ENCODE data around the gene KIAA1549.

DNA sequence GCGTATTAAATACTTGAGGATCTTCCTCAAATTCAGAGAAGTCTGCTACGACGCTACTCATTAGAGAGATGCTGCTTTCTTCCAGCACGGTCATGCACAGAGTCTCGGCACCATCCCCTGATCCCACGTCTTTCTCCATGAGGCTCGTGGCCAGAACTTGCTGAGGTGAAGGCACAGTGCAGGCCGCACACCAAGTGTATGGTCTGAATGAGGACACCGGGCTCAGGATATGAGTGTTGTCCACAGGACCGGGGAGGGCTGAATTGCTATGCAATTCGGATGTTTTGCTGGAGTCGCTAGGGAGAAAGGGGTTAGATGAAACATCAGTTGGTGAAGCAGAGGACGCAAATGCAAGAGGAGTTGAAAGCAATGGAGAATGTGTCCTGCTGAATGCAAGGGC is 63.0 kb downstream of the KIAA1549 start:
- TF ChIP-seq, protein P1, sequence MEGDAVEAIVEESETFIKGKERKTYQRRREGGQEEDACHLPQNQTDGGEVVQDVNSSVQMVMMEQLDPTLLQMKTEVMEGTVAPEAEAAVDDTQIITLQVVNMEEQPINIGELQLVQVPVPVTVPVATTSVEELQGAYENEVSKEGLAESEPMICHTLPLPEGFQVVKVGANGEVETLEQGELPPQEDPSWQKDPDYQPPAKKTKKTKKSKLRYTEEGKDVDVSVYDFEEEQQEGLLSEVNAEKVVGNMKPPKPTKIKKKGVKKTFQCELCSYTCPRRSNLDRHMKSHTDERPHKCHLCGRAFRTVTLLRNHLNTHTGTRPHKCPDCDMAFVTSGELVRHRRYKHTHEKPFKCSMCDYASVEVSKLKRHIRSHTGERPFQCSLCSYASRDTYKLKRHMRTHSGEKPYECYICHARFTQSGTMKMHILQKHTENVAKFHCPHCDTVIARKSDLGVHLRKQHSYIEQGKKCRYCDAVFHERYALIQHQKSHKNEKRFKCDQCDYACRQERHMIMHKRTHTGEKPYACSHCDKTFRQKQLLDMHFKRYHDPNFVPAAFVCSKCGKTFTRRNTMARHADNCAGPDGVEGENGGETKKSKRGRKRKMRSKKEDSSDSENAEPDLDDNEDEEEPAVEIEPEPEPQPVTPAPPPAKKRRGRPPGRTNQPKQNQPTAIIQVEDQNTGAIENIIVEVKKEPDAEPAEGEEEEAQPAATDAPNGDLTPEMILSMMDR (IDR thresholded peaks at IDR 0.05): no peak
- no peak for TF ChIP-seq POLR2A (IDR thresholded peaks at IDR 0.05)
